Measurements from ENCODE around the gene BCDIN3D. TPM values are rescaled to one million over a fixed set of nuclear protein-coding genes. Genes with fewer than 3 reads are reported as not detected.

The BCDIN3D gene
- total RNA-seq, 1 donor from 2014 or later = 5.3 TPM

DNA sequence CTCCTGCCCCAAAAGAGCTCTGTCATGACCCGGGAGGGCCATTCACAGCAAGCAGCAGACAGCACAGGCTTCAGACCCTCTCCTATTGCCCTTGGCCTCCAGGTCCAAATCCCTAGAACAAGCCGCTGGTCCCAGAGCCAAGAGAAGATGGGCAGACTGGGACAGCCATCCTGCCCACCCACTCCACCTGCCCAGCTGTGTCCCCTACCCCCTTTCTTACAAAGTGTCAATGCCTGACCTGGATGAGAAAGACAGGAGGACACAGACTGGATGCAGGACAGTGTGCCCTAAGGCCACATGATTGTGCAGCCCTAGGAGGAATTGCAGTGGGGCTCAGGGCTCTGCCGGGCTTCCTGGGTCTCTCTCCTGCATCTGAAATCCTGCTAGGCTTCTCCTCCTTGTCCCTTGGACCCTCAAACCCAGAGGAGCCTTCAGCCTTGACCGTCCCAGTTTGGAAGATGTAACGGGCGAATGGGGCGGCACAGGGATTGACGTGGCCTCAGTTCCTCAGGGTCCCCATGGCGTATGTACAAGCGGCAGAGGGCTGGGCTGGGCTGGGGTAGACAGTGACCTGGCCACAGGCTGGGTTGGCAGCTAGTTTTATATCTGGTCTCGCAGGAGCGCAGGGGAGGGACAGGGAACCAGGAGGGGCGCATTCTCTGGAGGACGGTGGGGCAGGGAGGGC, 27.1 kb upstream of the BCDIN3D start:
- TF ChIP-seq, protein P1, sequence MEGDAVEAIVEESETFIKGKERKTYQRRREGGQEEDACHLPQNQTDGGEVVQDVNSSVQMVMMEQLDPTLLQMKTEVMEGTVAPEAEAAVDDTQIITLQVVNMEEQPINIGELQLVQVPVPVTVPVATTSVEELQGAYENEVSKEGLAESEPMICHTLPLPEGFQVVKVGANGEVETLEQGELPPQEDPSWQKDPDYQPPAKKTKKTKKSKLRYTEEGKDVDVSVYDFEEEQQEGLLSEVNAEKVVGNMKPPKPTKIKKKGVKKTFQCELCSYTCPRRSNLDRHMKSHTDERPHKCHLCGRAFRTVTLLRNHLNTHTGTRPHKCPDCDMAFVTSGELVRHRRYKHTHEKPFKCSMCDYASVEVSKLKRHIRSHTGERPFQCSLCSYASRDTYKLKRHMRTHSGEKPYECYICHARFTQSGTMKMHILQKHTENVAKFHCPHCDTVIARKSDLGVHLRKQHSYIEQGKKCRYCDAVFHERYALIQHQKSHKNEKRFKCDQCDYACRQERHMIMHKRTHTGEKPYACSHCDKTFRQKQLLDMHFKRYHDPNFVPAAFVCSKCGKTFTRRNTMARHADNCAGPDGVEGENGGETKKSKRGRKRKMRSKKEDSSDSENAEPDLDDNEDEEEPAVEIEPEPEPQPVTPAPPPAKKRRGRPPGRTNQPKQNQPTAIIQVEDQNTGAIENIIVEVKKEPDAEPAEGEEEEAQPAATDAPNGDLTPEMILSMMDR (IDR thresholded peaks at IDR 0.05; ENCODE audit: unreplicated experiment) = no peak
- Mint-ChIP-seq H3K4me1 (peaks cover 46% of the 10 kb centered on the region), H3K27me3 (ENCODE audit: low read depth) (peaks cover 15% of the 10 kb centered on the region), H3K9me3 (no peaks in the 10 kb centered on the region), H3K36me3 (no peaks in the 10 kb centered on the region), H3K27ac (peak overlapping the region; percentile 55), H3K4me3 (no peak overlapping the region)
- DNase-seq (ENCODE audit: low spot score in 2 of 2, unreplicated experiment in 2 of 2) = no peak

DNA sequence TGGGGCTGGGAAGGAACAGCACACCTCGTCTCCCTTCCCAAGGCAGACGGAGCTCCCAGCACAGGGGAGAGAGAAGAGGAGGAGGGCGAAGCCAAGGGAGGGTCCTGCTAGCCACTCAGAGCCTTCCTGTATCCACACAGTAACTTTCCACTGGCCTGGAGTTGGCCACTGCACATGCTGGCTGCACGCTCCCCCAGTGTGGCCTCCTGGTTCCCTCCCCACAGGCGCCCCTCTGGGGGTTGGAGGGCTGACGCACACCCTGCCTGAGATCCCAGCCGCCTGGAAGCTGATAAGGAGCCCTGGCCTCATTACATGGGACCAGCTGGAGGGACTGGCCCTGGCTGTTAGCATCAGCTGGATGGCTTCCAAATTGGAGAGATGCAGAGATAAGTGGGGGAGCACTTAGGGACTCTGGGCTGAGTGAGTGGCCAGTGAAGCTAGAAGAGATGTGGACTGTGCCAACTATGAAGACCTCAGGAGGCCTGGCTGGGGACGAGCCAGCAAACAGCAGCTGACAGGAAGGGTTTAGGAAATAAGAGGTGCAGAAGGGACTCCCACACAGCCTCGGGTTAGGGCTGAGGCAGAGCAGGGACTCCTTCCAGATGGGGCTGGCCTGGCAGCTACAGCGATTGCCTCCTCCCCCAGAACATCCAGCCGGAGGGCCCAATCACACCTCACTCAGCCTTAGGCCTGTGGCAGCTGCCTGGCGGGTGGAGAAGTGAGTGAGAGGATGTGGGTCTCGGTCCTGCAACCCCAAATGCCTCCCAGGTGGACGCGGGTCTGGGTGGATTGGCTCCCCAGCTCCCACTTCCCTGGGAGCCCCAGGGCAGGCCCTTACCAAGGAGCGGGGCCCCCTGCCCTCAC, 26.3 kb upstream of the BCDIN3D start:
- DNase-seq (ENCODE audit: low spot score in 2 of 2, unreplicated experiment in 2 of 2) = peak; percentile 53 to 80
- H3K36me3 Mint-ChIP-seq = no peaks in the 10 kb centered on the region
- peak overlapping the region; percentile 37 for H3K4me3 Mint-ChIP-seq
- H3K9me3 Mint-ChIP-seq = no peaks in the 10 kb centered on the region
- H3K27ac Mint-ChIP-seq = peak overlapping the region; percentile 85
- H3K4me1 Mint-ChIP-seq = peaks cover 46% of the 10 kb centered on the region
- TF ChIP-seq, protein P1 (IDR thresholded peaks at IDR 0.05; ENCODE audit: unreplicated experiment) = no peak
- H3K27me3 Mint-ChIP-seq (ENCODE audit: low read depth) = peaks cover 20% of the 10 kb centered on the region

DNA sequence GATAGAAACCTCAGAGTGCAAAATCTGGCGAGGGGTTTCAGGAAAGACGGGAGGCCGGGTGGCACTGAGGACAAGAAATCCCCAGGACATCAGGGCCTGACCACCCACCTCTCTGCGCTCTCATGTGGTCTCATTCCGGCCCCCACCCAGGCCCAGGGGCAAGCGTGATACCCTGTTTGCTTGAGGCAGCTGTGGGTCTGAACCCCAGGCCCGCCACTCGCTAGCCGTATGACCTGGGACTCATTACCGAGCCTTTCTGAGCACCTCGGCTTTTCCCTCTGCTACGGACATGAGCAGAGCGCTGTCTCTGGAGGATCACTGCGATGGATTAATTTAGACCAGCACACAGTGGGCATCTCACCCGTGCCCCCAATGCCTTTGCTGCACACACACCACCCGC, 25.5 kb upstream of the BCDIN3D start:
- Mint-ChIP-seq H3K9me3 (no peaks in the 10 kb centered on the region), H3K36me3 (no peaks in the 10 kb centered on the region), H3K4me3 (no peak overlapping the region), H3K27ac (peak overlapping the region; percentile 85), H3K27me3 (ENCODE audit: low read depth) (peaks cover 25% of the 10 kb centered on the region), H3K4me1 (peaks cover 46% of the 10 kb centered on the region)
- TF ChIP-seq, protein P1 (IDR thresholded peaks at IDR 0.05; ENCODE audit: unreplicated experiment) = no peak
- DNase-seq (ENCODE audit: low spot score in 2 of 2, unreplicated experiment in 2 of 2) = no peak

DNA sequence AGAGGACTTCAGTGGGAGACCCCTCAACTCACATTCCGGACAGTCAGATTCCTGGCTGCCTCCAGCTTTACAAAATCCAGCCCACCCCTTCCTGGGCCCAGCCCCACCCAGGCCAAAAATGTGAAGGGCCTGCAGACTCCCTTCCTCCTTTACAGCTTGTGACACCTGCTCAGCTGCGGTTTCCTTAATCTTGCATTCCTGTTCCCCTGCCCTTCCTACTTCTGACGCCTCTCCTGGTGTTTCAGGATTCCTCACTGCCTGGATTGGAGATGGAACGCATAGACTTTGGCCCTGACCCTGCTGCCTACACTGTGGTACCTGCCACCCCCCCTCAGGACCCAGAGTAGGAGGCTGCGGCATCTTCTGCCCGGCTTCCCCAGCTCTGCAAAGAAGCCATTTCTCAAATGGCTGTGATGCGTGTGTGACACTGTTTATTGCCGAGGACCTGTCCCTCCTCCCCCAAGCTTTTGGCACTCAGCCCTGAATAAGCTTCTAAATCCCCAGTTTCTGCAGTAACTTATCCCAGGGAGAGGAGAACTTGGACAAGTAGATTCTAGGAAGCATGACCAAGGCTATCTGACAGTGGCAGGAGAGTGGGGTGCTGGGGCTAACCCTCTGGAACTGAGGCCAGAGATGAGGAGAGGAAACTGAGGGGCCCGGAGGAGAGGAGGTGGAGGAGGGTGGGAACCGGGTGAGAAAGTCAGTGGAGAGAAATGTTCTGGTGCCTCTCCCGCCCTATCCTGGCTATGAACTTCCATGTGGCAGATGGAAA, 24.9 kb upstream of the BCDIN3D start:
- no peak for DNase-seq (ENCODE audit: low spot score in 2 of 2, unreplicated experiment in 2 of 2)
- H3K4me3 Mint-ChIP-seq = peak overlapping the region; percentile 3
- H3K9me3 Mint-ChIP-seq = no peaks in the 10 kb centered on the region
- peaks cover 25% of the 10 kb centered on the region for H3K27me3 Mint-ChIP-seq (ENCODE audit: low read depth)
- no peaks in the 10 kb centered on the region for H3K36me3 Mint-ChIP-seq
- H3K4me1 Mint-ChIP-seq = peaks cover 46% of the 10 kb centered on the region
- H3K27ac Mint-ChIP-seq = peak overlapping the region; percentile 83
- TF ChIP-seq, protein P1 (IDR thresholded peaks at IDR 0.05; ENCODE audit: unreplicated experiment) = no peak

DNA sequence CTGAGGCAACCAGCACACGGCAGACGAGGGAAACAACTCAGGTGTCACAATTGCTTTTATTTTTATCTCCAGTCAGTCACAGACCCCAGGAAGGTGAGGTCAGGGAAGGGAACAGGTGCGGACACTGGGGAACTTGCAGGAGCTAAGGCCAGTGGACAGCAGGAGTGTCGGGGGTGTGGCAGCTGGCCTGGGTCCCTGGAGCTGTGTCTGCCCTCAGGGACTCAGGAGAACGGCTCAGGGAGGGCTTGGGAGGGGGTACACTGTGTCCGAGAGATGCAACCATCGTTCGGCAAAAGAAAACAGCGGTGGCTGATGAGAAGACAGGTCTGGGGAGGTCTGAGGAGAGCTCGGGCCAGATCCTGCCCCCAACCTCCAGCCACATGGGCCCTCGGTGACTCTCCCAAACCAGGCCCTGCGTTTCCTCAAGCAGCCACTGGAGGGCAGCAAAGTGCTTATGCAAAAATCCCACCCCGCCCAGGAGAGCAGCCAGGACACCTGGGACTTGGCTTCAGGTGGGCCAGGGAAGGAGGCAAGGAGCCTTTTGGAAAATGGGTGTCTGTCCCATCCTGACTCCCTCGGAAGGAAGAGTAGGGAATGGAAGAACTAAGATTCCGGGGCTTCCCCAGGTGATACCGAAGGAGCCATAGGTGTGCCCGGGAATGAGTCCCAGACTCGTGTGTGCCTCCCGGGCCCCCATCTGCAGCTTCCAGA, 24.1 kb upstream of the BCDIN3D start:
- DNase-seq (ENCODE audit: low spot score in 2 of 2, unreplicated experiment in 2 of 2) = peak; percentile 57 to 90
- H3K27ac Mint-ChIP-seq = peak overlapping the region; percentile 83
- no peak overlapping the region for H3K4me3 Mint-ChIP-seq
- H3K27me3 Mint-ChIP-seq (ENCODE audit: low read depth) = peaks cover 25% of the 10 kb centered on the region
- H3K4me1 Mint-ChIP-seq = peaks cover 44% of the 10 kb centered on the region
- no peaks in the 10 kb centered on the region for H3K36me3 Mint-ChIP-seq
- TF ChIP-seq, protein P1 (IDR thresholded peaks at IDR 0.05; ENCODE audit: unreplicated experiment) = peak; percentile 97
- no peaks in the 10 kb centered on the region for H3K9me3 Mint-ChIP-seq

Data from mesothelial cell of epicardium (in vitro differentiated cells).